ACHN (cell line): ENCODE data around the gene SAMD4A.
"Not testable (repeated sequence)": the region's sequence is repeated elsewhere in the genome, so short reads cannot be mapped to it uniquely, and the experiment has no call there.

Source experiments
- DNase-seq: peaks from one replicate; pipeline ENCODE4 v3.0.0-alpha.2; 2015
- in situ Hi-C: cut with HindIII; loops from 2 replicates; pipeline ENCODE4 v1.10.0; 2017; ENCODE audit warnings: low sequenced_read_pairs, low pct_ligation_motif_present, low pct_unique_long_range_greater_than_20kb

SAMD4A gene

GRCh38 chr14:54623279-54624004 lies 56.5 kb downstream of the SAMD4A start:
- in situ Hi-C loops, result no loop called here
- no peak for DNase-seq

- DNase-seq, in situ Hi-C loops: not testable (repeated sequence)
Observed at GRCh38 chr14:54624005-54624358, 57.1 kb downstream of the SAMD4A start.

- DNase-seq, result no peak
Observed at GRCh38 chr14:54625112-54625511, 58.2 kb downstream of the SAMD4A start.

GRCh38 chr14:54627219-54627539 lies 60.3 kb downstream of the SAMD4A start:
- in situ Hi-C loops, result no loop called here
- no peak for DNase-seq

More at GRCh38 chr14:54625112-54625511, 58.2 kb downstream of the SAMD4A start:
- in situ Hi-C loops, result no loop called here

GRCh38 chr14:54627540-54628363 lies 60.8 kb downstream of the SAMD4A start:
- DNase-seq, result no peak
- in situ Hi-C loops, result no loop called here

- in situ Hi-C loops, result no loop called here
- no peak for DNase-seq
Observed at GRCh38 chr14:54629183-54629582, 62.3 kb downstream of the SAMD4A start.

- in situ Hi-C loops, result no loop called here
Observed at GRCh38 chr14:54629635-54630360, 62.9 kb downstream of the SAMD4A start.

GRCh38 chr14:54631016-54631415 lies 64.1 kb downstream of the SAMD4A start:
- no peak for DNase-seq
- in situ Hi-C loops, result no loop called here

More at GRCh38 chr14:54629635-54630360, 62.9 kb downstream of the SAMD4A start:
- DNase-seq, result no peak

GRCh38 chr14:54632452-54632851 lies 65.5 kb downstream of the SAMD4A start:
- in situ Hi-C loops, result no loop called here
- no peak for DNase-seq

- no peak for DNase-seq
- in situ Hi-C loops, result no loop called here
Observed at GRCh38 chr14:54633076-54633475, 66.1 kb downstream of the SAMD4A start.

GRCh38 chr14:54637270-54638134 lies 70.6 kb downstream of the SAMD4A start:
- no peak for DNase-seq
- in situ Hi-C loops, result no loop called here

- in situ Hi-C loops, result no loop called here
- no peak for DNase-seq
Observed at GRCh38 chr14:54638135-54638446, 71.2 kb downstream of the SAMD4A start.

GRCh38 chr14:54639611-54640010 lies 72.7 kb downstream of the SAMD4A start:
- in situ Hi-C loops, result no loop called here
- no peak for DNase-seq

- DNase-seq, result no peak
- in situ Hi-C loops, result no loop called here
Observed at GRCh38 chr14:54640506-54640905, 73.6 kb downstream of the SAMD4A start.

GRCh38 chr14:54642121-54642520 lies 75.2 kb downstream of the SAMD4A start:
- in situ Hi-C loops, result no loop called here
- DNase-seq, result no peak

- DNase-seq, result peak; percentile 22
- in situ Hi-C loops, result no loop called here
Observed at GRCh38 chr14:54642801-54643695, 76.1 kb downstream of the SAMD4A start.

GRCh38 chr14:54643696-54644176 lies 76.8 kb downstream of the SAMD4A start:
- in situ Hi-C loops, result no loop called here
- DNase-seq, result no peak

GRCh38 chr14:54645639-54646038 lies 78.7 kb downstream of the SAMD4A start:
- in situ Hi-C loops, result no loop called here
- no peak for DNase-seq
